ENCODE results near the gene TMEM253.

TMEM253 gene

GRCh38 chr14:21100931-21101330 is at the start of gene TMEM253:
TMEM253 (plus strand) TSS chr14:21101066; CDS start chr14:21101344, 278 bp downstream.
- no peak for DNase-seq

GRCh38 chr14:21053184-21054122 is 47.4 kb upstream of the TMEM253 start:
- DNase-seq = no peak

GRCh38 chr14:21054123-21054767 is 46.6 kb upstream of the TMEM253 start:
- DNase-seq = no peak

- no peak for DNase-seq
Measured at GRCh38 chr14:21054768-21055145, 46.1 kb upstream of the TMEM253 start.

GRCh38 chr14:21055432-21056117 is 45.3 kb upstream of the TMEM253 start:
- no peak for DNase-seq

GRCh38 chr14:21056520-21057163 is 44.2 kb upstream of the TMEM253 start:
- DNase-seq = no peak

GRCh38 chr14:21057803-21058675 is 42.8 kb upstream of the TMEM253 start, which contains the start of gene RNASE8:
RNASE8 (plus strand) TSS chr14:21057822; CDS start chr14:21057893, 71 bp downstream.
- DNase-seq = no peak

GRCh38 chr14:21058903-21059302 is 42.0 kb upstream of the TMEM253 start:
- no peak for DNase-seq

GRCh38 chr14:21059842-21060613 is 40.8 kb upstream of the TMEM253 start:
- no peak for DNase-seq

GRCh38 chr14:21060614-21061346 is 40.1 kb upstream of the TMEM253 start:
- no peak for DNase-seq

- DNase-seq = no peak
Measured at GRCh38 chr14:21061347-21061668, 39.6 kb upstream of the TMEM253 start.

- DNase-seq = no peak
Measured at GRCh38 chr14:21063479-21063878, 37.4 kb upstream of the TMEM253 start.

GRCh38 chr14:21066882-21067502 is 33.9 kb upstream of the TMEM253 start:
- DNase-seq = peak; percentile 81

GRCh38 chr14:21068521-21069387 is 32.1 kb upstream of the TMEM253 start:
- peak; percentile 91 for DNase-seq

GRCh38 chr14:21069388-21070082 is 31.3 kb upstream of the TMEM253 start:
- DNase-seq = peak; percentile 66

- DNase-seq = no peak
Measured at GRCh38 chr14:21070083-21070609, 30.7 kb upstream of the TMEM253 start, which contains the start of gene ARHGEF40. ARHGEF40 (plus strand) TSS chr14:21070304; CDS start chr14:21070397, 93 bp downstream.

GRCh38 chr14:21070610-21071224 is 30.1 kb upstream of the TMEM253 start:
- peak; percentile 48 for DNase-seq

Data from NCI-H2171 treated with DMSO at 0.1 percent for 48 hours (cell line).